Measurements from ENCODE around the gene BCAR1. TPM values are rescaled to one million over a fixed set of nuclear protein-coding genes. Genes with fewer than 3 reads are reported as not detected.
A peak's percentile ranks its signal among the peaks of the same experiment; 100 is the strongest.

BCAR1 gene
- total RNA-seq, 1 experiment from 2014 or later: 58.6 TPM

DNA sequence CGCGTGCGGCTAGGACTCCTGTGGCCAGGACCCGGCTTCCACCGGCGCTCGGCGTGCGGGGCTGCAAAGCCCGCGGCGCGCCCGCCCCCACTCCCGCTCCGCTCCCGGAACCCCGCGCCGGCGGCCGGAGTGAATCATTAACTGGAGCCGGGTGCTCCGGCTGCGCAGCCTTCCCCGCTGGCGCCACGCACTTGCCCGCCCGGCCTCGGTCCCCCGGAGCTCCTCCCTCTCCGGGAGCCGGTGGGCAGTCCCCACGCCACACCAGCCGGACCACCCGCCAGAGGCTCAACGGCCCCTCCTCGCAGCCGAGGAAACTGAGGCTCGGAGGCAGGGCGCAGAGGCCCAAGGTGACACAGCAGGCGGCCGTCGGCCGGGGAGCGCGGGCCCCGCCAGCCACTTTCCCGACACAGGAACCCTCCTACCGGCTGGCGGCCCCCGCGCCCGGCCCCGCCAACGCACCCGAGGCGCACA is 580 bp downstream of the BCAR1 start:
- no peaks in the 10 kb centered on the region for H3K9me3 Mint-ChIP-seq (ENCODE audit: unreplicated experiment)

DNA sequence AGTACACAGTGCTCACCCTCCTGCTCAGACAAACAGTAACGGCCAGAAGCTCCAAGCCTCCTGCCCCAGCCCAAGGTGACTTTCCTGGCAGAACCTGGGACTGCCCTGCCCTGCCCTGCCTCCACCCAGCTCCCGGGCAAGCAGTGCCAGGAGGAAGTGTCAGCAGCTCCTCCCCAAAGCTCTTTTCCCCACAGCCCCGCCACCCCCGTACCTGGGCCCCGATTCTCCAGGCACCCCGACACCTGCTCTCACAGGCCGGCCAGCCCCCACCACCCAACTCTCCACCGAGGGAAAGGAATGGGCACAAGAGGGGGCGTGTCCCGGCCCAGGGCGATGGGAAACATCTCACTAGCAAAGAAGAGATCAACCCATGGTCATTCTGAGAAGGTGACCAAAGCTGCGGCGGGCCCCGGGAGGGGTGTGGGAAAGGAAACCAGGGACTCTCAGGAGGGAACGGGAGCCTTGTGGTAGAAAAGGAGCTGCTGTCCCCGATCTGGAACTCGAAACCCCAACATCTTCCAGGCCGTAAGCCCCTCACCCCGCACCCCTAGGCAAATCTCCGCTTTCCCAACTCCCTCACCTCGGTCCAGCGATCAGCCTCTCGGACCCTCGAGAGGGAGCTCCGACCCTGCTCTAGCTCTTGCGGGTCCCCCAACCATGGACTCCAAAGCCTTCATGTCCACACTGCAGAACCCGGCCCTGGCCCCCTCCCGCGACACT is 1.2 kb downstream of the BCAR1 start:
- intact Hi-C loops (cut with micrococcal nuclease): loop anchor here (1.0 kb wide), 1 partner anchor 55 kb away; no protein-coding TSS in a partner anchor
- CTCF ChIA-PET: interaction anchor here (0.6 to 2.1 kb wide), 11 partner anchors 12 to 504 kb away, joined by 3 to 26 read pairs (median 3); no protein-coding TSS in a partner anchor
- peak overlapping the region; percentile 82 for H3K27ac Mint-ChIP-seq (ENCODE audit: low read depth, unreplicated experiment)
- BruUV-seq (replicated peaks): no TSS peak
- H3K27me3 Mint-ChIP-seq (ENCODE audit: insufficient read depth, unreplicated experiment): no peaks in the 10 kb centered on the region
- H3K4me1 Mint-ChIP-seq (ENCODE audit: insufficient read depth, unreplicated experiment): peaks cover 42% of the 10 kb centered on the region
- DNase-seq (ENCODE audit: unreplicated experiment): no peak
- H3K9me3 Mint-ChIP-seq (ENCODE audit: unreplicated experiment): no peaks in the 10 kb centered on the region
- peaks cover 12% of the 10 kb centered on the region for H3K36me3 Mint-ChIP-seq (ENCODE audit: insufficient read depth, unreplicated experiment)
- TF ChIP-seq, protein P1, sequence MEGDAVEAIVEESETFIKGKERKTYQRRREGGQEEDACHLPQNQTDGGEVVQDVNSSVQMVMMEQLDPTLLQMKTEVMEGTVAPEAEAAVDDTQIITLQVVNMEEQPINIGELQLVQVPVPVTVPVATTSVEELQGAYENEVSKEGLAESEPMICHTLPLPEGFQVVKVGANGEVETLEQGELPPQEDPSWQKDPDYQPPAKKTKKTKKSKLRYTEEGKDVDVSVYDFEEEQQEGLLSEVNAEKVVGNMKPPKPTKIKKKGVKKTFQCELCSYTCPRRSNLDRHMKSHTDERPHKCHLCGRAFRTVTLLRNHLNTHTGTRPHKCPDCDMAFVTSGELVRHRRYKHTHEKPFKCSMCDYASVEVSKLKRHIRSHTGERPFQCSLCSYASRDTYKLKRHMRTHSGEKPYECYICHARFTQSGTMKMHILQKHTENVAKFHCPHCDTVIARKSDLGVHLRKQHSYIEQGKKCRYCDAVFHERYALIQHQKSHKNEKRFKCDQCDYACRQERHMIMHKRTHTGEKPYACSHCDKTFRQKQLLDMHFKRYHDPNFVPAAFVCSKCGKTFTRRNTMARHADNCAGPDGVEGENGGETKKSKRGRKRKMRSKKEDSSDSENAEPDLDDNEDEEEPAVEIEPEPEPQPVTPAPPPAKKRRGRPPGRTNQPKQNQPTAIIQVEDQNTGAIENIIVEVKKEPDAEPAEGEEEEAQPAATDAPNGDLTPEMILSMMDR (IDR thresholded peaks at IDR 0.05; ENCODE audit: unreplicated experiment): no peak
- POLR2A ChIA-PET: interaction anchor here (0.6 to 4.4 kb wide), 29 partner anchors 10 to 315 kb away, joined by 3 to 106 read pairs (median 4); partner anchors contain the start of gene CFDP1
- H3K4me3 Mint-ChIP-seq (ENCODE audit: unreplicated experiment): peak overlapping the region; percentile 75

More for the DNA sequence above, 580 bp downstream of the BCAR1 start:
- CTCF ChIA-PET: interaction anchor here (0.6 to 2.1 kb wide), 7 partner anchors 12 to 290 kb away, joined by 3 to 26 read pairs (median 5); no protein-coding TSS in a partner anchor
- peak overlapping the region; percentile 82 for H3K27ac Mint-ChIP-seq (ENCODE audit: low read depth, unreplicated experiment)
- peaks cover 38% of the 10 kb centered on the region for H3K4me1 Mint-ChIP-seq (ENCODE audit: insufficient read depth, unreplicated experiment)
- POLR2A ChIA-PET: interaction anchor here (0.6 to 4.4 kb wide), 23 partner anchors 14 to 315 kb away, joined by 3 to 106 read pairs (median 5); partner anchors contain the start of gene CFDP1
- intact Hi-C loops (cut with micrococcal nuclease): loop anchor here (1.0 kb wide), 1 partner anchor 54 kb away; no protein-coding TSS in a partner anchor
- H3K27me3 Mint-ChIP-seq (ENCODE audit: insufficient read depth, unreplicated experiment): no peaks in the 10 kb centered on the region
- TF ChIP-seq, protein P1 (IDR thresholded peaks at IDR 0.05; ENCODE audit: unreplicated experiment): no peak
- peak overlapping the region; percentile 75 for H3K4me3 Mint-ChIP-seq (ENCODE audit: unreplicated experiment)
- no peak for DNase-seq (ENCODE audit: unreplicated experiment)
- no TSS peak for BruUV-seq (replicated peaks)
- peaks cover 12% of the 10 kb centered on the region for H3K36me3 Mint-ChIP-seq (ENCODE audit: insufficient read depth, unreplicated experiment)

DNA sequence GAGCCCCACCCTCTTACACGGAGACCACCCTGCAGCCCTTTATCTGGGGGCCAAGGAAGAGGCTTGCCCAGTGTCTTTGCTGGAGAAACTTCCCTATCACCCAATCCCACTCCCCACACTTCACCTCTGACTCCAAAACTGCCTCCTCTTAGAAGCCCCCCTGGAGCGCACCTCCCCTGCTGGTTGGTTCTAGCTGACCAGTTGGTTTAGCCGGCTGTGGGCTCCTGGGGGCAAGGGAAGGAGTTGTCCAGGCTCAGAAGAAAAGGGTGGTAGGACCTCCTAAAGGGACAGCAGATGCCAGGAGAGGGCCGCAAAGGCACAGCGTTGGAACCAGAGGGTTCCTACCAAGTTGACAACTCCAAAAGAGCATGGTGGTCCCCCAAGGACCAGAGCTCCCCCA is 2.0 kb downstream of the BCAR1 start:
- TF ChIP-seq, protein P1 (IDR thresholded peaks at IDR 0.05; ENCODE audit: unreplicated experiment): no peak
- no peaks in the 10 kb centered on the region for H3K9me3 Mint-ChIP-seq (ENCODE audit: unreplicated experiment)
- ChIA-PET CTCF (interaction anchor here (0.6 to 2.1 kb wide), 9 partner anchors 13 to 505 kb away, joined by 3 to 26 read pairs (median 3); no protein-coding TSS in a partner anchor), POLR2A (interaction anchor here (0.6 to 4.4 kb wide), 21 partner anchors 9 to 316 kb away, joined by 3 to 106 read pairs (median 5); no protein-coding TSS in a partner anchor)
- peak overlapping the region; percentile 82 for H3K27ac Mint-ChIP-seq (ENCODE audit: low read depth, unreplicated experiment)
- H3K36me3 Mint-ChIP-seq (ENCODE audit: insufficient read depth, unreplicated experiment): peaks cover 12% of the 10 kb centered on the region
- no TSS peak for BruUV-seq (replicated peaks)
- peak overlapping the region; percentile 75 for H3K4me3 Mint-ChIP-seq (ENCODE audit: unreplicated experiment)
- DNase-seq (ENCODE audit: unreplicated experiment): no peak
- no peaks in the 10 kb centered on the region for H3K27me3 Mint-ChIP-seq (ENCODE audit: insufficient read depth, unreplicated experiment)
- H3K4me1 Mint-ChIP-seq (ENCODE audit: insufficient read depth, unreplicated experiment): peaks cover 40% of the 10 kb centered on the region
- intact Hi-C loops (cut with micrococcal nuclease): no loop called here

All from MCF 10A (cell line).